A549 (cell line): ENCODE results near the gene TMEM87B. TPM values are rescaled to one million over a fixed set of nuclear protein-coding genes. Genes with fewer than 3 reads are reported as not detected.

Experiments used
- ATAC-seq, 2 experiments: fragments of 200-7000 bp in 1 of 2; fragments of >200 bp in 1 of 2; cut with Nextera tagmentation in 1 of 2; cut with Tn5 transposase in 1 of 2; 3 replicates each; pipeline versions ENCODE4 v1.8.0 to v1.9.1; 2018 to 2020; ENCODE audit warnings: mild to moderate bottlenecking in 1 of 2, moderate library complexity in 1 of 2
- CTCF ChIA-PET: fragments of 300-600 bp; sonication (Branson Sonifier 250); formaldehyde crosslinking; extraction: SDS; loops from one replicate; lab custom pipeline; 2021; ENCODE audit warnings: antibody characterized with exemption, inconsistent platforms; lab: Yijun Ruan, JAX
- POLR2A ChIA-PET: fragments of 350-600 bp; formaldehyde crosslinking; extraction: SDS; loops from one replicate; lab custom pipeline; 2021; ENCODE audit warnings: antibody characterized with exemption, inconsistent platforms; lab: Yijun Ruan, JAX
- DNase-seq, 2 experiments: peaks; one replicate each; pipeline versions ENCODE4 v3.0.0 to v3.0.0-alpha.2; 2011 to 2016; ENCODE audit warnings: low read depth in 1 of 2, low spot score in 1 of 2
- FAIRE-seq: peaks from 2 replicates; lab custom pipeline; 2011; peaks lifted over from hg19 to GRCh38; lab: Jason Lieb, UNC
- H3K27ac ChIP-seq, 2 experiments: fragments of >200 bp; sonication (Bioruptor Twin); formaldehyde crosslinking; 3 replicates each; pipeline ENCODE4 v1.5.1; 2016 to 2017
- H3K4me1 ChIP-seq: fragments of >200 bp; sonication (Bioruptor Twin); formaldehyde crosslinking; 3 replicates; pipeline ENCODE4 v1.6.1; 2016
- H3K4me2 ChIP-seq: fragments of >200 bp; sonication (Bioruptor Twin); formaldehyde crosslinking; 3 replicates; pipeline ENCODE4 v1.6.1; 2016
- H3K4me3 ChIP-seq: fragments of >200 bp; sonication (Bioruptor Twin); formaldehyde crosslinking; 3 replicates; pipeline ENCODE4 v1.5.1; 2016
- H3K9me3 ChIP-seq: fragments of >200 bp; sonication (Bioruptor Twin); formaldehyde crosslinking; 3 replicates; pipeline ENCODE4 v1.6.1; 2016
- CBX8 ChIP-seq: fragments of 200-600 bp; sonication (generic); IDR thresholded peaks from 2 replicates; pipeline ENCODE4 v1.6.1; 2016
- CHD4 ChIP-seq: fragments of 200-600 bp; sonication (generic); IDR thresholded peaks from 2 replicates; pipeline ENCODE4 v1.6.1; 2016; ENCODE audit warnings: antibody characterized with exemption, mild to moderate bottlenecking, borderline replicate concordance
- E2F6 ChIP-seq: IDR thresholded peaks from 2 replicates; pipeline ENCODE4 v1.6.1; 2012; ENCODE audit warnings: low read depth, borderline replicate concordance
- EHMT2 ChIP-seq: fragments of 200-600 bp; sonication (generic); IDR thresholded peaks from 2 replicates; pipeline ENCODE4 v1.6.1; 2016; ENCODE audit warnings: antibody characterized with exemption, low read depth, mild to moderate bottlenecking, moderate library complexity
- ELK1 ChIP-seq: fragments of 150-350 bp; IDR thresholded peaks from 2 replicates; pipeline ENCODE4 v1.6.1; 2014; ENCODE audit warnings: low read depth, mild to moderate bottlenecking, low read length
- ESRRA ChIP-seq: fragments of 150-350 bp; IDR thresholded peaks from 2 replicates; pipeline ENCODE4 v1.6.1; 2014; ENCODE audit warnings: mild to moderate bottlenecking, low read length, borderline replicate concordance
- FOSL2 ChIP-seq, 2 experiments: fragments of 450-650 bp in 1 of 2; fragments of >200 bp in 1 of 2; sonication (Bioruptor Twin) in 1 of 2; formaldehyde crosslinking; IDR thresholded peaks; 2 replicates each; pipeline versions ENCODE4 v1.5.0 to v1.6.1; 2016 to 2020; ENCODE audit warnings: mild to moderate bottlenecking in 1 of 2, moderate library complexity in 1 of 2
- HEYL ChIP-seq: fragments of 250-450 bp; sonication (Bioruptor Pico); IDR thresholded peaks from 2 replicates; pipeline ENCODE4 v1.8.0; 2021; ENCODE audit warnings: mild to moderate bottlenecking, moderate library complexity
- HOXA7 ChIP-seq: fragments of 250-450 bp; sonication (Bioruptor Pico); IDR thresholded peaks from 2 replicates; pipeline ENCODE4 v1.5.0; 2020; ENCODE audit warnings: mild to moderate bottlenecking, moderate library complexity
- HOXB5 ChIP-seq: fragments of 250-450 bp; sonication (Bioruptor Pico); IDR thresholded peaks from 2 replicates; pipeline ENCODE4 v1.5.0; 2020; ENCODE audit warnings: mild to moderate bottlenecking, moderate library complexity
- JUN ChIP-seq, 2 experiments: fragments of >200 bp; sonication (Bioruptor Twin); formaldehyde crosslinking; IDR thresholded peaks; 2 replicates in 1 of 2; 3 replicates in 1 of 2; pipeline ENCODE4 v1.6.1; 2016 to 2017
- JUNB ChIP-seq: fragments of >200 bp; sonication (Bioruptor Twin); formaldehyde crosslinking; IDR thresholded peaks from 2 replicates; pipeline ENCODE4 v1.6.1; 2016
- MAFK ChIP-seq: fragments of 450-650 bp; IDR thresholded peaks from 2 replicates; pipeline ENCODE4 v1.6.1; 2014; ENCODE audit not compliant: partially characterized antibody
- MAZ ChIP-seq: fragments of 150-350 bp; IDR thresholded peaks from 2 replicates; pipeline ENCODE4 v1.6.1; 2014; ENCODE audit warnings: antibody characterized with exemption, low read depth, low read length, borderline replicate concordance
- MYC ChIP-seq: IDR thresholded peaks from 2 replicates; pipeline ENCODE4 v1.6.1; 2012; ENCODE audit warnings: mild to moderate bottlenecking, inconsistent platforms, low read length, improper control_type of control experiment, borderline replicate concordance
- NPAS2 ChIP-seq: fragments of 250-450 bp; sonication (Bioruptor Pico); IDR thresholded peaks from 2 replicates; pipeline ENCODE4 v1.8.0; 2022; ENCODE audit warnings: mild to moderate bottlenecking, moderate library complexity, borderline replicate concordance
- NR3C1 ChIP-seq: fragments of >200 bp; sonication (Bioruptor Twin); formaldehyde crosslinking; IDR thresholded peaks from 3 replicates; pipeline ENCODE4 v1.6.1; 2017
- RCOR1 ChIP-seq: fragments of 150-350 bp; IDR thresholded peaks from 2 replicates; pipeline ENCODE4 v1.6.1; 2014; ENCODE audit warnings: antibody characterized with exemption, low read length, low read depth
- RNF2 ChIP-seq: fragments of 200-600 bp; sonication (generic); IDR thresholded peaks from 2 replicates; pipeline ENCODE4 v1.6.1; 2016; ENCODE audit warnings: low read depth, mild to moderate bottlenecking, antibody characterized with exemption, moderate library complexity, borderline replicate concordance
- SMC3 ChIP-seq: fragments of >200 bp; sonication (Bioruptor Twin); formaldehyde crosslinking; IDR thresholded peaks from 3 replicates; pipeline ENCODE4 v1.6.1; 2018; ENCODE audit warnings: inconsistent platforms
- TFCP2L1 ChIP-seq: fragments of 250-450 bp; sonication (Bioruptor Pico); IDR thresholded peaks from 2 replicates; pipeline ENCODE4 v1.5.0; 2021; ENCODE audit warnings: mild to moderate bottlenecking
- ZC3H11A ChIP-seq: fragments of 450-650 bp; IDR thresholded peaks from 2 replicates; pipeline ENCODE4 v1.6.1; 2014; ENCODE audit warnings: antibody characterized with exemption, mild to moderate bottlenecking
- ZNF302 ChIP-seq: fragments of 250-450 bp; sonication (Bioruptor Pico); IDR thresholded peaks from 2 replicates; pipeline ENCODE4 v1.9.0; 2021; ENCODE audit warnings: inconsistent platforms, mild to moderate bottlenecking, moderate library complexity
- WGBS: methylation state at CpG from one replicate; pipeline ENCODE4 v1.1.6; 2017; ENCODE audit errors: missing lambda C conversion rate; 5-methylcytosine and 5-hydroxymethylcytosine counted together
- polyA plus RNA-seq, 4 experiments: library from polyadenylated mRNA; depleted of rRNA in 3 of 4; stranded (reverse); fragments of >200 nt; fragmentation: RNase III in 1 of 4; extraction: RNeasy Plus Mini Kit Qiagen cat#74134 plus additional on column Dnase treatment in 1 of 4; gene quantifications; 2 replicates in 3 of 4; 3 replicates in 1 of 4; pipeline ENCODE4 v1.2.3, GENCODE V29; 2011 to 2017

Gene TMEM87B
- polyA plus RNA-seq, 2 of the 4 experiments (the other 2 are of a cell fraction): 12.3 to 27.0 TPM

GRCh38 chr2:112085375-112085730 is 30.3 kb downstream of the TMEM87B start:
- DNase-seq (no peak), ATAC-seq (no peak), FAIRE-seq (no peak)
- no peaks in the 10 kb centered on the region for H3K4me1 ChIP-seq
- TF ChIP-seq RNF2 (no peak), ELK1 (no peak), CHD4 (no peak), SMC3 (no peak), NR3C1 (no peak), JUN (IDR thresholded peaks at IDR 0.05) (no peak), CBX8 (no peak), JUNB (no peak), NPAS2 (no peak), HOXB5 (CRISPR knock-in tag) (no peak), E2F6 (no peak), MAZ (no peak), TFCP2L1 (CRISPR knock-in tag) (no peak), HOXA7 (CRISPR knock-in tag) (no peak), ZNF302 (CRISPR knock-in tag) (no peak), ZC3H11A (no peak), FOSL2 (IDR thresholded peaks at IDR 0.05) (no peak), FOSL2 (CRISPR knock-in tag; IDR thresholded peaks at IDR 0.05) (no peak), HEYL (no peak), EHMT2 (no peak), MYC (no peak)
- CTCF ChIA-PET: interaction anchor here (0.6 kb wide), 1 partner anchor 377 kb away, joined by 3 read pairs; no protein-coding TSS in a partner anchor
- H3K27ac ChIP-seq: no peak overlapping the region
- H3K4me2 ChIP-seq: no peak overlapping the region
- H3K9me3 ChIP-seq: no peaks in the 10 kb centered on the region
- no peak overlapping the region for H3K4me3 ChIP-seq
- POLR2A ChIA-PET: no interaction called here

- Histone ChIP-seq H3K4me2 (no peak overlapping the region), H3K27ac (no peak overlapping the region), H3K4me3 (no peak overlapping the region), H3K4me1 (no peaks in the 10 kb centered on the region), H3K9me3 (no peaks in the 10 kb centered on the region)
- FAIRE-seq (no peak), DNase-seq (no peak), ATAC-seq (no peak)
- WGBS: 92% methylated on average over 9 of the region's 9 CpGs
- ChIA-PET CTCF (interaction anchor here (0.6 to 2.4 kb wide), 2 partner anchors 12 to 376 kb away, joined by 3 to 5 read pairs; no protein-coding TSS in a partner anchor), POLR2A (no interaction called here)
- peak; percentile 42 for TF ChIP-seq MAFK
- no peak for TF ChIP-seq RCOR1
These were observed 31.0 kb downstream of the TMEM87B start for GRCh38 chr2:112085916-112086669.

GRCh38 chr2:112087346-112088020 is 32.4 kb downstream of the TMEM87B start:
- H3K4me1 ChIP-seq: no peaks in the 10 kb centered on the region
- H3K9me3 ChIP-seq: no peaks in the 10 kb centered on the region
- no peak for DNase-seq
- CTCF ChIA-PET: interaction anchor here (0.6 to 2.4 kb wide), 3 partner anchors 11 to 45 kb away, joined by 3 to 5 read pairs (median 3); no protein-coding TSS in a partner anchor
- H3K4me2 ChIP-seq: no peak overlapping the region
- H3K4me3 ChIP-seq: no peak overlapping the region
- H3K27ac ChIP-seq: no peak overlapping the region
- POLR2A ChIA-PET: no interaction called here
- ATAC-seq: no peak
- WGBS: 87% methylated on average over 9 of the region's 9 CpGs
- TF ChIP-seq ESRRA (no peak), MAFK (peak; percentile 5)
- TF ChIP-seq, all 56 proteins: peak for 1
- FAIRE-seq: no peak
